Upper lobe of left lung (tissue), 4 donors: Measurements from ENCODE around the gene PRSS57.

Experiments used
- POLR2A ChIP-seq, 4 donors: fragments of 450-650 bp; IDR thresholded peaks; one replicate each; pipeline ENCODE4 v1.5.1; 2016 to 2017; ENCODE audit warnings: antibody characterized with exemption in 4 of 4, mild to moderate bottlenecking in 2 of 4
- TF ChIP-seq, protein P1 (sequence below), 6 experiments: fragments of 450-650 bp in 4 of 6; fragments of 200-600 bp in 2 of 6; sonication (generic) in 2 of 6; IDR thresholded peaks; one replicate each; pipeline ENCODE4 v1.5.1; 2016 to 2019; ENCODE audit warnings: antibody characterized with exemption in 6 of 6

- TF ChIP-seq, protein P1, sequence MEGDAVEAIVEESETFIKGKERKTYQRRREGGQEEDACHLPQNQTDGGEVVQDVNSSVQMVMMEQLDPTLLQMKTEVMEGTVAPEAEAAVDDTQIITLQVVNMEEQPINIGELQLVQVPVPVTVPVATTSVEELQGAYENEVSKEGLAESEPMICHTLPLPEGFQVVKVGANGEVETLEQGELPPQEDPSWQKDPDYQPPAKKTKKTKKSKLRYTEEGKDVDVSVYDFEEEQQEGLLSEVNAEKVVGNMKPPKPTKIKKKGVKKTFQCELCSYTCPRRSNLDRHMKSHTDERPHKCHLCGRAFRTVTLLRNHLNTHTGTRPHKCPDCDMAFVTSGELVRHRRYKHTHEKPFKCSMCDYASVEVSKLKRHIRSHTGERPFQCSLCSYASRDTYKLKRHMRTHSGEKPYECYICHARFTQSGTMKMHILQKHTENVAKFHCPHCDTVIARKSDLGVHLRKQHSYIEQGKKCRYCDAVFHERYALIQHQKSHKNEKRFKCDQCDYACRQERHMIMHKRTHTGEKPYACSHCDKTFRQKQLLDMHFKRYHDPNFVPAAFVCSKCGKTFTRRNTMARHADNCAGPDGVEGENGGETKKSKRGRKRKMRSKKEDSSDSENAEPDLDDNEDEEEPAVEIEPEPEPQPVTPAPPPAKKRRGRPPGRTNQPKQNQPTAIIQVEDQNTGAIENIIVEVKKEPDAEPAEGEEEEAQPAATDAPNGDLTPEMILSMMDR (IDR thresholded peaks at IDR 0.05), result no peak
- no peak for TF ChIP-seq POLR2A (IDR thresholded peaks at IDR 0.05)
Observed at GRCh38 chr19:638906-639252, 56.4 kb downstream of the PRSS57 start.
